ENCODE results near the gene PANK4. TPM values are rescaled to one million over a fixed set of nuclear protein-coding genes. Genes with fewer than 3 reads are reported as not detected.
A peak's percentile ranks its signal among the peaks of the same experiment; 100 is the strongest.

PANK4 gene
- total and polyA plus RNA-seq, 2 donors = 21.6 to 27.1 TPM

DNA sequence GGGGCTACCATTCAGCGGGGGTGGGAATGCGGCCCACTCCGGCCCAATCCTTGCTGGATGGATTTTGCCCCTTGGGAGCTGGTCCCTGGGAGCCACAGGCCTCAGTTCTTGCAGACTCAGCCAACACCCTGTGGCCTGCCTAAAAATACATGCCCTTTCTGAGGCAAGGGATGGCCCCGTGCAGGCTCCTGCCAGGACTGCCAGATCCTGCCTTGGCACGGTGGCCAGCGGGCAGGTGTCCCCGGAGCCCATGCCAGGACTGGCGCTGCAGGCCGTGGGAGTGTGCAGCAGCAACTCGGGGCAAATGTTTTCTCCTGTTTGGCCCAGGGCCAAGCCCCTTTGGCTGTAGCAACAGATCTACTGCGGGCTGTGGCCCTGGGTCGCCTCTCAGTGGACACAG lies 1.6 kb upstream of the PANK4 start:
- Histone ChIP-seq H3K9me3 (ENCODE audit: control insufficient read depth in 2 of 2, insufficient read depth in 1 of 2, low read length in 1 of 2) (no peaks in the 10 kb centered on the region), H3K4me3 (ENCODE audit: low read length in 2 of 2) (no peak overlapping the region), H3K4me1 (ENCODE audit: control insufficient read depth in 2 of 2, insufficient read depth in 2 of 2, low read length in 2 of 2) (peaks cover 44 to 58% of the 10 kb centered on the region in 2 donors), H3K36me3 (ENCODE audit: control insufficient read depth in 2 of 2, insufficient read depth in 2 of 2, low read length in 1 of 2) (no peaks in the 10 kb centered on the region), H3K27me3 (ENCODE audit: control insufficient read depth in 2 of 2, insufficient read depth in 1 of 2, low read length in 1 of 2) (peaks cover 46 to 63% of the 10 kb centered on the region in 2 donors), H3K27ac (ENCODE audit: low read depth in 1 of 2, low read length in 1 of 2) (no peak overlapping the region)
- WGBS = 92% methylated on average over 12 of the region's 12 CpGs
- DNase-seq (ENCODE audit: low read depth in 6 of 9, low spot score in 9 of 9) = no peak

DNA sequence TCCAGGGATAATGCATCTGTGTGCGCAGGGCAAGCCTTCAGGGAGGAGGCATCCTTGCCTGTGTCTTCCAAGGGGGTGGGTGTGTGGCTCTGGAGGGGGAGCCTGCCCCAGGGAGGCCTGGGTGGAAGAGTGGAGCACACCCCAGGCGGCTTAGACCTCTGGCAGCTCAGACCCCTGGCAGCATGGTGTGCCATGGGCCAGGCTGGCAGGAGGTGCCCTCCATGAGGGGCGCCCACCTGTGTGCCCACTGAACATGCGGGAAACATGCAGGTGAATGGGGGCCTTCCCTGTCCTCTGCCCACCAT lies 1.1 kb upstream of the PANK4 start:
- Histone ChIP-seq H3K9me3 (ENCODE audit: control insufficient read depth in 2 of 2, insufficient read depth in 1 of 2, low read length in 1 of 2) (no peaks in the 10 kb centered on the region), H3K4me1 (ENCODE audit: control insufficient read depth in 2 of 2, insufficient read depth in 2 of 2, low read length in 2 of 2) (peaks cover 44 to 58% of the 10 kb centered on the region in 2 donors), H3K36me3 (ENCODE audit: control insufficient read depth in 2 of 2, insufficient read depth in 2 of 2, low read length in 1 of 2) (no peaks in the 10 kb centered on the region), H3K27ac (ENCODE audit: low read depth in 1 of 2, low read length in 1 of 2) (no peak overlapping the region), H3K4me3 (ENCODE audit: low read length in 2 of 2) (no peak overlapping the region), H3K27me3 (ENCODE audit: control insufficient read depth in 2 of 2, insufficient read depth in 1 of 2, low read length in 1 of 2) (peaks cover 42 to 58% of the 10 kb centered on the region in 2 donors)
- DNase-seq (ENCODE audit: low read depth in 6 of 9, low spot score in 9 of 9) = no peak
- 98% methylated on average over 4 of the region's 4 CpGs for WGBS

- H3K4me3 ChIP-seq (ENCODE audit: low read length in 2 of 2) = peak overlapping the region; percentile 49 to 92
Measured at GRCh38 chr1:2526824-2527555, 594 bp upstream of the PANK4 start.

GRCh38 chr1:2525572-2525919 lies 850 bp downstream of the PANK4 start:
- DNase-seq (ENCODE audit: low read depth in 6 of 9, low spot score in 9 of 9) = no peak
- H3K4me1 ChIP-seq (ENCODE audit: control insufficient read depth in 2 of 2, insufficient read depth in 2 of 2, low read length in 2 of 2) = peaks cover 38 to 51% of the 10 kb centered on the region in 2 donors
- no peak overlapping the region for H3K27ac ChIP-seq (ENCODE audit: low read depth in 1 of 2, low read length in 1 of 2)
- peaks cover 29 to 38% of the 10 kb centered on the region in 2 donors for H3K27me3 ChIP-seq (ENCODE audit: control insufficient read depth in 2 of 2, insufficient read depth in 1 of 2, low read length in 1 of 2)
- H3K36me3 ChIP-seq (ENCODE audit: control insufficient read depth in 2 of 2, insufficient read depth in 2 of 2, low read length in 1 of 2) = peaks cover 12% of the 10 kb centered on the region in 2 donors
- no peaks in the 10 kb centered on the region for H3K9me3 ChIP-seq (ENCODE audit: control insufficient read depth in 2 of 2, insufficient read depth in 1 of 2, low read length in 1 of 2)
- 12% methylated on average over 20 of the region's 20 CpGs for WGBS
- H3K4me3 ChIP-seq (ENCODE audit: low read length in 2 of 2) = peak overlapping the region; percentile 91 to 92

More at GRCh38 chr1:2526824-2527555, 594 bp upstream of the PANK4 start:
- peak in 4 of 9 donors; percentile 34 to 78 (median 54) for DNase-seq (ENCODE audit: low read depth in 6 of 9, low spot score in 9 of 9)
- Histone ChIP-seq H3K36me3 (ENCODE audit: control insufficient read depth in 2 of 2, insufficient read depth in 2 of 2, low read length in 1 of 2) (peaks cover 0 to 1% of the 10 kb centered on the region in 2 donors), H3K27me3 (ENCODE audit: control insufficient read depth in 2 of 2, insufficient read depth in 1 of 2, low read length in 1 of 2) (peaks cover 39 to 53% of the 10 kb centered on the region in 2 donors), H3K9me3 (ENCODE audit: control insufficient read depth in 2 of 2, insufficient read depth in 1 of 2, low read length in 1 of 2) (no peaks in the 10 kb centered on the region), H3K27ac (ENCODE audit: low read depth in 1 of 2, low read length in 1 of 2) (peak overlapping the region in 1 of 2 donors; percentile 66), H3K4me1 (ENCODE audit: control insufficient read depth in 2 of 2, insufficient read depth in 2 of 2, low read length in 2 of 2) (peaks cover 44 to 58% of the 10 kb centered on the region in 2 donors)
- 43% methylated on average over 20 of the region's 20 CpGs for WGBS

GRCh38 chr1:2523891-2524609 lies 2.3 kb downstream of the PANK4 start:
- DNase-seq (ENCODE audit: low read depth in 6 of 9, low spot score in 9 of 9) = peak in 1 of 9 donors; percentile 59
- Histone ChIP-seq H3K4me3 (ENCODE audit: low read length in 2 of 2) (peak overlapping the region in 1 of 2 donors; percentile 10), H3K27me3 (ENCODE audit: control insufficient read depth in 2 of 2, insufficient read depth in 1 of 2, low read length in 1 of 2) (peaks cover 14 to 24% of the 10 kb centered on the region in 2 donors), H3K36me3 (ENCODE audit: control insufficient read depth in 2 of 2, insufficient read depth in 2 of 2, low read length in 1 of 2) (peaks cover 24 to 27% of the 10 kb centered on the region in 2 donors), H3K27ac (ENCODE audit: low read depth in 1 of 2, low read length in 1 of 2) (peak overlapping the region; percentile 62 to 71), H3K9me3 (ENCODE audit: control insufficient read depth in 2 of 2, insufficient read depth in 1 of 2, low read length in 1 of 2) (no peaks in the 10 kb centered on the region), H3K4me1 (ENCODE audit: control insufficient read depth in 2 of 2, insufficient read depth in 2 of 2, low read length in 2 of 2) (peaks cover 25 to 43% of the 10 kb centered on the region in 2 donors)
- 60% methylated on average over 10 of the region's 10 CpGs for WGBS

- DNase-seq (ENCODE audit: low read depth in 6 of 9, low spot score in 9 of 9) = peak in 1 of 9 donors; percentile 55
- H3K4me3 ChIP-seq (ENCODE audit: low read length in 2 of 2) = peak overlapping the region in 1 of 2 donors; percentile 10
- WGBS = 79% methylated on average over 32 of the region's 32 CpGs
- peaks cover 21 to 38% of the 10 kb centered on the region in 2 donors for H3K4me1 ChIP-seq (ENCODE audit: control insufficient read depth in 2 of 2, insufficient read depth in 2 of 2, low read length in 2 of 2)
- no peaks in the 10 kb centered on the region for H3K9me3 ChIP-seq (ENCODE audit: control insufficient read depth in 2 of 2, insufficient read depth in 1 of 2, low read length in 1 of 2)
- H3K27ac ChIP-seq (ENCODE audit: low read depth in 1 of 2, low read length in 1 of 2) = peak overlapping the region; percentile 36 to 71
- H3K27me3 ChIP-seq (ENCODE audit: control insufficient read depth in 2 of 2, insufficient read depth in 1 of 2, low read length in 1 of 2) = peaks cover 7 to 17% of the 10 kb centered on the region in 2 donors
- H3K36me3 ChIP-seq (ENCODE audit: control insufficient read depth in 2 of 2, insufficient read depth in 2 of 2, low read length in 1 of 2) = peaks cover 31 to 34% of the 10 kb centered on the region in 2 donors
Measured at GRCh38 chr1:2523191-2523890, 3.1 kb downstream of the PANK4 start.

GRCh38 chr1:2522230-2522629 lies 4.2 kb downstream of the PANK4 start:
- peaks cover 41 to 45% of the 10 kb centered on the region in 2 donors for H3K36me3 ChIP-seq (ENCODE audit: control insufficient read depth in 2 of 2, insufficient read depth in 2 of 2, low read length in 1 of 2)
- no peak for DNase-seq (ENCODE audit: low read depth in 6 of 9, low spot score in 9 of 9)
- no peak overlapping the region for H3K4me3 ChIP-seq (ENCODE audit: low read length in 2 of 2)
- H3K9me3 ChIP-seq (ENCODE audit: control insufficient read depth in 2 of 2, insufficient read depth in 1 of 2, low read length in 1 of 2) = no peaks in the 10 kb centered on the region
- no peak overlapping the region for H3K27ac ChIP-seq (ENCODE audit: low read depth in 1 of 2, low read length in 1 of 2)
- peaks cover 21 to 34% of the 10 kb centered on the region in 2 donors for H3K4me1 ChIP-seq (ENCODE audit: control insufficient read depth in 2 of 2, insufficient read depth in 2 of 2, low read length in 2 of 2)
- H3K27me3 ChIP-seq (ENCODE audit: control insufficient read depth in 2 of 2, insufficient read depth in 1 of 2, low read length in 1 of 2) = peaks cover 0 to 6% of the 10 kb centered on the region in 2 donors
- WGBS = 97% methylated on average over 7 of the region's 7 CpGs

GRCh38 chr1:2520806-2521205 lies 5.6 kb downstream of the PANK4 start:
- DNase-seq (ENCODE audit: low read depth in 6 of 9, low spot score in 9 of 9) = no peak
- no peak overlapping the region for H3K4me3 ChIP-seq (ENCODE audit: low read length in 2 of 2)
- 98% methylated on average over 21 of the region's 21 CpGs for WGBS
- H3K4me1 ChIP-seq (ENCODE audit: control insufficient read depth in 2 of 2, insufficient read depth in 2 of 2, low read length in 2 of 2) = peaks cover 16 to 27% of the 10 kb centered on the region in 2 donors
- no peaks in the 10 kb centered on the region for H3K27me3 ChIP-seq (ENCODE audit: control insufficient read depth in 2 of 2, insufficient read depth in 1 of 2, low read length in 1 of 2)
- peaks cover 50 to 59% of the 10 kb centered on the region in 2 donors for H3K36me3 ChIP-seq (ENCODE audit: control insufficient read depth in 2 of 2, insufficient read depth in 2 of 2, low read length in 1 of 2)
- H3K27ac ChIP-seq (ENCODE audit: low read depth in 1 of 2, low read length in 1 of 2) = no peak overlapping the region
- no peaks in the 10 kb centered on the region for H3K9me3 ChIP-seq (ENCODE audit: control insufficient read depth in 2 of 2, insufficient read depth in 1 of 2, low read length in 1 of 2)

DNA sequence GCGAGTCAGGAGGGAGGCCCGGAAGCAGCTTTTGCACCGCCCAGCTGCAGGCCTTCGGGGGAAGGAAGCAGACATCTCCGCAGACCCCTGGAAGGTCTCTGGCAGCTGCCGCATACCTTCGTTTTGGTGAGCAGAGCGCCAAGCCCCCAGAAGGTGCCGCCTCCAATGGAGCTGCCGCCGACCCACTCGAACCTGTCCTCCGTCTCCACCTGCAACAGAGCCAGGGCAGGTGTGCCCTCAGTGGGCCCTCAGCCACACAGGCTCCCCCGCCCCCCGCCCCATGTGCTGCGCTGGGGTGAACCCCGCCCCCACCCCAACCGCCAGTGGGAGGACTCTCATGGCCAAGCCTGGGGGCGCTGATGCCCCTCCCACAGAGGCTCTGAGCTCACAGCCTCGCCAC lies 6.2 kb downstream of the PANK4 start:
- Histone ChIP-seq H3K4me3 (ENCODE audit: low read length in 2 of 2) (no peak overlapping the region), H3K9me3 (ENCODE audit: control insufficient read depth in 2 of 2, insufficient read depth in 1 of 2, low read length in 1 of 2) (no peaks in the 10 kb centered on the region), H3K27me3 (ENCODE audit: control insufficient read depth in 2 of 2, insufficient read depth in 1 of 2, low read length in 1 of 2) (no peaks in the 10 kb centered on the region), H3K27ac (ENCODE audit: low read depth in 1 of 2, low read length in 1 of 2) (no peak overlapping the region), H3K36me3 (ENCODE audit: control insufficient read depth in 2 of 2, insufficient read depth in 2 of 2, low read length in 1 of 2) (peaks cover 50 to 65% of the 10 kb centered on the region in 2 donors), H3K4me1 (ENCODE audit: control insufficient read depth in 2 of 2, insufficient read depth in 2 of 2, low read length in 2 of 2) (peaks cover 13 to 22% of the 10 kb centered on the region in 2 donors)
- DNase-seq (ENCODE audit: low read depth in 6 of 9, low spot score in 9 of 9) = no peak
- 98% methylated on average over 20 of the region's 20 CpGs for WGBS

Data from thymus (tissue), 11 donors.